GM06990 (cell line): Measurements from ENCODE around the gene KIF18B.

Source experiments
- DNase-seq: peaks from one replicate; pipeline ENCODE4 v3.0.0-alpha.2; 2011; ENCODE audit not compliant: insufficient read length; ENCODE audit errors: extremely low read depth
- H3K27me3 ChIP-seq: replicated peaks from 2 replicates; pipeline ENCODE4 v1.6.0; 2011; ENCODE audit warnings: low read length; ENCODE audit not compliant: control insufficient read depth, insufficient read depth
- H3K36me3 ChIP-seq: 2 replicates; pipeline ENCODE4 v1.5.1; 2011; ENCODE audit warnings: low read length; ENCODE audit not compliant: control insufficient read depth, insufficient read depth
- H3K4me3 ChIP-seq: replicated peaks from 2 replicates; pipeline ENCODE4 v1.5.1; 2011; ENCODE audit warnings: low read depth, mild to moderate bottlenecking, control low read depth, low read length
- CTCF ChIP-seq: IDR thresholded peaks from 2 replicates; pipeline ENCODE4 v1.5.1; 2011; ENCODE audit warnings: low read length, control low read depth, mild to moderate bottlenecking, inconsistent platforms; ENCODE audit not compliant: insufficient read depth, poor library complexity, severe bottlenecking

Gene KIF18B

GRCh38 chr17:44881145-44881544 is 66.4 kb downstream of the KIF18B start:
- Histone ChIP-seq H3K4me3 (no peak overlapping the region), H3K36me3 (peaks cover 24% of the 10 kb centered on the region), H3K27me3 (no peaks in the 10 kb centered on the region)
- TF ChIP-seq CTCF, result no peak
- DNase-seq, result no peak

- Histone ChIP-seq H3K4me3 (no peak overlapping the region), H3K27me3 (no peaks in the 10 kb centered on the region), H3K36me3 (peaks cover 28% of the 10 kb centered on the region)
- DNase-seq, result no peak
- TF ChIP-seq CTCF, result no peak
These were observed 67.5 kb downstream of the KIF18B start for GRCh38 chr17:44880062-44880461.

GRCh38 chr17:44879376-44879775 is 68.2 kb downstream of the KIF18B start:
- H3K36me3 ChIP-seq, result peaks cover 24% of the 10 kb centered on the region
- TF ChIP-seq CTCF, result no peak
- H3K27me3 ChIP-seq, result no peaks in the 10 kb centered on the region
- no peak overlapping the region for H3K4me3 ChIP-seq
- DNase-seq, result no peak

GRCh38 chr17:44878627-44879221 is 68.8 kb downstream of the KIF18B start:
- H3K4me3 ChIP-seq, result no peak overlapping the region
- peak; percentile 51 for TF ChIP-seq CTCF
- no peaks in the 10 kb centered on the region for H3K27me3 ChIP-seq
- no peak for DNase-seq
- peaks cover 24% of the 10 kb centered on the region for H3K36me3 ChIP-seq

- no peak for TF ChIP-seq CTCF
- peaks cover 21% of the 10 kb centered on the region for H3K36me3 ChIP-seq
- H3K27me3 ChIP-seq, result no peaks in the 10 kb centered on the region
- no peak overlapping the region for H3K4me3 ChIP-seq
- no peak for DNase-seq
These were observed 70.5 kb downstream of the KIF18B start for GRCh38 chr17:44877121-44877520.

GRCh38 chr17:44875761-44876160 is 71.8 kb downstream of the KIF18B start:
- DNase-seq, result no peak
- no peak for TF ChIP-seq CTCF
- Histone ChIP-seq H3K27me3 (no peaks in the 10 kb centered on the region), H3K4me3 (no peak overlapping the region), H3K36me3 (peaks cover 21% of the 10 kb centered on the region)
